ENCODE measurements around the gene ZBTB33.

ZBTB33 gene

GRCh38 chrX:120264341-120264740 lies 13.7 kb downstream of the ZBTB33 start:
- no peak for DNase-seq (ENCODE audit: low spot score)

- no peak for DNase-seq (ENCODE audit: low spot score)
Observed at GRCh38 chrX:120269373-120270035, 18.9 kb downstream of the ZBTB33 start.

- DNase-seq (ENCODE audit: low spot score), result no peak
Observed at GRCh38 chrX:120270567-120270966, 20.0 kb downstream of the ZBTB33 start.

- DNase-seq (ENCODE audit: low spot score), result no peak
Observed at GRCh38 chrX:120271218-120271617, 20.6 kb downstream of the ZBTB33 start.

- DNase-seq (ENCODE audit: low spot score), result no peak
Observed at GRCh38 chrX:120274145-120274544, 23.5 kb downstream of the ZBTB33 start.

- DNase-seq (ENCODE audit: low spot score), result no peak
Observed at GRCh38 chrX:120274958-120275357, 24.3 kb downstream of the ZBTB33 start.

GRCh38 chrX:120281021-120281624 lies 30.5 kb downstream of the ZBTB33 start:
- DNase-seq (ENCODE audit: low spot score), result no peak

GRCh38 chrX:120281761-120282160 lies 31.1 kb downstream of the ZBTB33 start:
- no peak for DNase-seq (ENCODE audit: low spot score)

- no peak for DNase-seq (ENCODE audit: low spot score)
Observed at GRCh38 chrX:120282697-120283096, 32.1 kb downstream of the ZBTB33 start.

- no peak for DNase-seq (ENCODE audit: low spot score)
Observed at GRCh38 chrX:120286733-120287512, 36.3 kb downstream of the ZBTB33 start.

- no peak for DNase-seq (ENCODE audit: low spot score)
Observed at GRCh38 chrX:120287513-120288112, 37.0 kb downstream of the ZBTB33 start.

GRCh38 chrX:120290107-120290506 lies 39.5 kb downstream of the ZBTB33 start:
- no peak for DNase-seq (ENCODE audit: low spot score)

- no peak for DNase-seq (ENCODE audit: low spot score)
Observed at GRCh38 chrX:120291211-120291610, 40.6 kb downstream of the ZBTB33 start.

GRCh38 chrX:120293015-120293414 lies 42.4 kb downstream of the ZBTB33 start:
- no peak for DNase-seq (ENCODE audit: low spot score)

- no peak for DNase-seq (ENCODE audit: low spot score)
Observed at GRCh38 chrX:120294651-120295050, 44.0 kb downstream of the ZBTB33 start.

GRCh38 chrX:120297923-120298322 lies 47.3 kb downstream of the ZBTB33 start:
- DNase-seq (ENCODE audit: low spot score), result no peak

GRCh38 chrX:120299928-120300327 lies 49.3 kb downstream of the ZBTB33 start:
- no peak for DNase-seq (ENCODE audit: low spot score)

GRCh38 chrX:120301497-120301896 lies 50.9 kb downstream of the ZBTB33 start:
- DNase-seq (ENCODE audit: low spot score), result no peak

- DNase-seq (ENCODE audit: low spot score), result no peak
Observed at GRCh38 chrX:120301960-120302359, 51.3 kb downstream of the ZBTB33 start.

- DNase-seq (ENCODE audit: low spot score), result no peak
Observed at GRCh38 chrX:120302434-120302833, 51.8 kb downstream of the ZBTB33 start.

GRCh38 chrX:120304256-120304655 lies 53.6 kb downstream of the ZBTB33 start:
- no peak for DNase-seq (ENCODE audit: low spot score)

GRCh38 chrX:120305531-120306141 lies 55.0 kb downstream of the ZBTB33 start:
- DNase-seq (ENCODE audit: low spot score), result no peak
